HG02642 (cell line): ENCODE data around the gene MUC6.

ENCODE experiments used
- ATAC-seq: cut with Tn5 transposase; IDR thresholded peaks from one replicate; pipeline ENCODE4 v1.9.1; 2021; ENCODE audit warnings: mild to moderate bottlenecking; ENCODE audit not compliant: unreplicated experiment, poor library complexity

The MUC6 gene

DNA sequence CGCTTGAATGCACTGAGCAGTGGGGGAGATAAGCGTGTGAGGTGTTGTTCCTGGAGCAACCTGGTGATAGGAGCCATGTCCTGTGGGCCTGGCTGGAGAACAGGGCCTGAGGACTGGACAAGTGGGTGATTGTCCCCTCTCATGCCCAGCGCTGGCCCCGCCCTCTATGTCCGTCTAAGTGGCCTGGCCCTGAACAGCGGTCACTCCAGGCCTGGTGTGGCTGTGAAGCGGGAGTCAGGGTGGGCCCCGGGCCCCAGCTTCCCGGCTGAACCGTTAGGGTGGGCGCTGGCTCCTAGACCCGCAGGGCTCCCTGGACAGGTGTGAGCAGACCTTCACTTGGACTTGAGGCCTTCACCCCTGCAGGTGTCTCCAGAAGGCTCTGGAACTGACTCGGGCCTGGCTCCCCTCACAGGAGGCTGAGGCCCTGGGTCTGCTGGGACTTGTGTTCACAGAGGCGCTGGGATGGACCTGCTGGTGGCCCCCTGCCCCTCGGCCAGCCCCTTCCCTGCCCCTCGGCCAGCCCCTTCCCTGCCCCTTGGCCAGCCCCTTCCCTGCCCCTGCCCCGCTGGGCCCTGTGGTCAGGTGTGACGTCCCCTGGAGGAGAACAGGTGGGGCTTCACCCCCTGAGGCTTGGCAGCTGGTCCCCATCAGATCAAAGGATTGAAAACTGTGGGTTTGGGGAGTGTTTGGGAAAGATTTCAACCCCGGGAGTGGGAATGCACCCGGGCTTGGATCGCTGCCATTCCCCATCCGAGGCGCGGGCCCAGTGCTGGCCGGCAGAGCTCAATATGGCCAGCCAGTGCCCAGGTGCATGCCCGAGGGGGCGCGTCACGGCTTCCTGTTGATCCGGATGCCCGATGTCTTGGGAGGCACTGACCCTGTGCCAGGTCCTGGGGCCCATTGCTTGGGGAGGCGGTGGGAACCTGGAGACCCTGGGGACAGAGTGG lies 3.2 kb upstream of the MUC6 start:
- no peak for ATAC-seq

- ATAC-seq: no peak
Measured at GRCh38 chr11:1038921-1039320, 2.4 kb upstream of the MUC6 start.

- ATAC-seq: no peak
Measured at GRCh38 chr11:1038361-1038760, 1.8 kb upstream of the MUC6 start.

DNA sequence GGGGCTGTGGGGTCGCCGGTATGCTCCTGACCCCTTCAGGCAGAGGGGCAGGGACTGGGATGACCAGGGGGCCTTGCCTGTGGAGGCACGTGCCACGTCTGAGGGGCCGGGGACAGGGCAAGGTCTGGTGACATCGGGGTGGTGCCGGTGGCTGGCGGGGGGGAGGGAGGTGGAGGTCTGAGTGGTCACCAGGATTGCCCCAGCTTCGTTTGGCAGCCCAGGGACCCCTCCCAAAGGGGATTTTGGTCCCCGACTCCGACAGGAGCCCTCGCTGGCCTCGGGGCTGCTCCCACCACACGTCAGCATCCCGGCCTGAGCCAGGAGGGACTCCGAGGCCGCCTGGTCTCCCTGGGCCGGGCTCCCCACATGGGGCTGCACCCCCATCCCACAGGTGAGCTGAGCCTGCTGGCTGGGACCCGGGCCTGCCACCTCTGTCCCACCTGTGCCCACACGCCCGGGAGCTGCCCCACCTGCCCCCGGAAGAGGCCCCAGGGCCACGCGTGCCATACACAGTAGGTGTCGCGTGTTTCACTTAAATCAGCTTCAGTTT lies 1.1 kb upstream of the MUC6 start:
- ATAC-seq: no peak

GRCh38 chr11:1036931-1037330 lies 413 bp upstream of the MUC6 start:
- ATAC-seq: no peak

DNA sequence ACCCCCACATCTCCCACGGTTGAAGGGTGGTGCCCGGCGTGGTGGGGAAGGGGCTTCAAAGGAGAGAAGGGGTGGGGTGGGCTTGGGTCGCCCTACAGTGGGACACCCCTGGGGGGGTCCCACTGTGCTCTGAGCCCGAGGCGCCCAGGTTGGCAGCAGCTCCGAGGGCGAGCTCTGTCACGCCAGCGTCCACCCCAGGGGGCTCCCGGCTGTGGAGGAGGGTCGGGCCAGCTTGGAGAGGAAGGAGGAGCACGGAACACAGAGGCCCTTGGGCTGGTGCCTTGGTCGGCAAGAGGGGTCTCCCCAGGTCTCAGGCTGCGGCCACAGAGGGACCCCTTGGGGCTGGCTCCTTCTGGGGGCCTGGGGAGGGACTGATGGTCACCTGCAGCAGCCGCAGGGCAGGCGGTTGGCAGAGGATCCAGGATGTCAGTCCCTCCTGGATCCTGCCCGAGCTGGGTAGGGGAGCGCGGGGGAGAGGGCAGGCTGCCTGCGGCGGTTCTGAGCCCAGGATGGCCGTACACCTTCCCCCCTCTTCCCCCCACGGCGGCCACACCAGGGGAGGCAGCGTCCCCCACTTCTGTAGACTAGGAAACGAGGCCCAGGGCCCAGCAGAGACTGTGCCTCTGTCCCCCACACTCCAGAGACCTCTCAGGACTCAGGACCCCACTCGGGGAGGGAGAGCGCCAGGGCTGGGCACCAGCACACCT lies 788 bp downstream of the MUC6 start:
- ATAC-seq: no peak

GRCh38 chr11:1034456-1035295 lies 1.8 kb downstream of the MUC6 start:
- no peak for ATAC-seq

DNA sequence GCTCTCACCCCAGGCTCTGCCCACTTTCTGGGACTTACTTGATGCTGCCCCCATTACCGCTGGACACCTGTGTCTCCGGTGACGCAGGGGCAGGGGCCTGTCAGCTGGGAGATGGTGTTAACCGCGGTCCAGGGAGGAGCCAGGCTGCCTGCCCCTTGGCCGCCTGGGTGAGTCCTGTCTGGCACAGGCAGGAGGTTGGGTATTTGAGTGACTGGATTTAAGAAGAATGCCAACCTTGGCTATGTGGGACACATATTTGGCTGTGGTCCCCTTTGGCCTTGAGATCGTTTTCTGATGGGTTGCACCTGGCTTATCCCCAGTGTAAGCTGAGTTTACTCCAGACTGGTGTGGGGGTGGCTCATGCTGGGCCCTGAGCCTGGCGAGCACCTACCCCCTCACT lies 2.5 kb downstream of the MUC6 start:
- ATAC-seq: no peak

- ATAC-seq: no peak
Measured at GRCh38 chr11:1033016-1033798, 3.3 kb downstream of the MUC6 start.

- no peak for ATAC-seq
Measured at GRCh38 chr11:1032310-1032891, 4.1 kb downstream of the MUC6 start.

DNA sequence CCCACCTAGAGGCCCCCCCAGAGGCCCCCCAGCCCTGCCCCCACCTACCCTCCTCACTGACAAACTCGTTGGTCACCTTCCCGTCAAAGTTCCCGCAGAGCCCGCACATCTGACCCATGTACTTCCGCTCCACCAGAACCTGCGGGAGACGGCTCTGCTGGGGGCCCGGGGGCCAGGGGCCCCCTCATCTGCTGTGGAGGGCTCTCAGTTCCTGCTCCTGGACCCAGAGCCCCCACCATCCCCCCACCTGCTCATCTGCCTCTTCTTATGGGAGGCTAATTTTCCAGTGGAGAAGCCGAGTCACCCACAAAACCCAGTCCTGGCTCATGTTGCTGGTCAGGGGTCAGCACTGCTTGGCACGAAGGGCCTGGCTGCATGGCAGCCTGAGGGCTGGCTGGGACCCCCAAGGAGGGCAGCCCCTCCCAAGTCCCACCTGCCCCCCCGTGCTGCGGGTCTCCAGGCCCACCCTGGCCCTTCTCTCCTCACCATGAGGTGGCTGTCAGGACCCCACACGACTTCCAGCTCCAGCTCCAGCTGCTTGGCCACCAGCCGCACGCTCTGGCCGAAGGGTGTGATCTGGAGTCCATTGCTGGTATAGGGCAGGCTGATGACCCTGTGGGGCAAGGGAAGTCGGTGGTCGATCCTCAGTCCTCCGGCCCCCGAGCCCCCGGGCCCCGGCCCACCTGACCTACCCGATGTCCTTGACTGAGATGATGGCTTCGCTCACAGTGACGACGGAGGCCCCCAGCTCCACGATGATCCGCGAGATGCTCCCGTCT lies 5.2 kb downstream of the MUC6 start:
- no peak for ATAC-seq

DNA sequence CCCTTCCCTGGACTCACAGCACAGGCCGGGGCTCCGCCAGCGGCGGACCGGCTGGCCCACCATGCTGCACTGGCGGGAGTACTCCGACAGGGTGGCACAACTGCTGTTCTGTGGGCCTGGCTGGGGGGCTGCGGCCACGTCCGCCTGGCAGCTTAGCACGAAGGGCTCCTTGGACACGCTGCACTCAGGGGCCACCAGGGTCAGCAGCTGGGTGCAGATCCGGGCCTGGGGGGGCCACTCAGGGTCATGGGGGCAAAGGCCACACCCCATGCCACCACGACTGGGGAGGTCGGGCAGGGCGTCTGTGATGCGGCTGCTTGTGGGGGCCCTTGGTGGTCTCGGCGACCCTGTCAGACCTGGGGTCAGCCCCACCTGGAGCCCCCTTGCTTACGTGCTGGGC lies 6.0 kb downstream of the MUC6 start:
- ATAC-seq: no peak

GRCh38 chr11:1030086-1030485 lies 6.4 kb downstream of the MUC6 start:
- no peak for ATAC-seq

GRCh38 chr11:1029654-1030053 lies 6.9 kb downstream of the MUC6 start:
- no peak for ATAC-seq

DNA sequence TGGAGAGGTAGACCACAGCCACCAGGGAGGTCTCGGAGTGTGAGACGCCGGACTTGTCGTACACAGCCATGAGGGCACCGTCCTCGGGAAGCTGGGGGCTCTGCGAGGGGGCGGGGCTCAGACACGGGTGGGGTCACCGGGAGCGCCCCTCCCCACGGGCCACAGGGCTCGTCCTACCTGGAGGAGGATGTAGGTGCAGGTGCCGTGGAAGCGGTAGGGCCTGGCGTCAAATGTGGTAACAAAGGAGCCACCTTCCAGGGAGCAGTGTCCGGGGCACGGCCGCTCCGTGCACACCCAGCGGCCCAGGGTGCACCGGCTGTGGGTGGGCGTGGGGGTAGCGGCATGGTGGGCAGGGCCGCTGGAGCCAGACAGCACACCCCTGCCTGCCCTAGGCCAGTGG lies 7.5 kb downstream of the MUC6 start:
- ATAC-seq: no peak

DNA sequence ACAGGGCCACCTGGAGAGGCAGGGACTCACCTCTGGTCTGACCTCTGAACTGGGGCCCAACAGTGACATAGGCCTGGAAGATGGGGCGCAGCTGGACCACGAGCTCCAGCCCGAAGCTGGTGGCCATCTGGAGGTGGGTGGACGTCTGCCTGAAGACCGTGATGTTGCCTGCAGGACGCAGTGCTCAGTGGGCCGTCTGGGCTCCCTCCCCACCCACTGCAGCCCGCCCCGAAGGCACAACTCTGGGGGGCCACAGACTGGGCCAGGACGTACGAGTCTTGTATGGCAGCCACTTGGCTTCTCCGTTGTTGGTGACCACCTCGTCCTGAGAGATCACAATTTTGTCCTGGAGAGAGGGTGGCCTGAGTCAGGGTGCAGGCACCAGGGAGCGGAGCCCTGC lies 7.9 kb downstream of the MUC6 start:
- ATAC-seq: no peak

GRCh38 chr11:1028291-1028540 lies 8.3 kb downstream of the MUC6 start:
- no peak for ATAC-seq

DNA sequence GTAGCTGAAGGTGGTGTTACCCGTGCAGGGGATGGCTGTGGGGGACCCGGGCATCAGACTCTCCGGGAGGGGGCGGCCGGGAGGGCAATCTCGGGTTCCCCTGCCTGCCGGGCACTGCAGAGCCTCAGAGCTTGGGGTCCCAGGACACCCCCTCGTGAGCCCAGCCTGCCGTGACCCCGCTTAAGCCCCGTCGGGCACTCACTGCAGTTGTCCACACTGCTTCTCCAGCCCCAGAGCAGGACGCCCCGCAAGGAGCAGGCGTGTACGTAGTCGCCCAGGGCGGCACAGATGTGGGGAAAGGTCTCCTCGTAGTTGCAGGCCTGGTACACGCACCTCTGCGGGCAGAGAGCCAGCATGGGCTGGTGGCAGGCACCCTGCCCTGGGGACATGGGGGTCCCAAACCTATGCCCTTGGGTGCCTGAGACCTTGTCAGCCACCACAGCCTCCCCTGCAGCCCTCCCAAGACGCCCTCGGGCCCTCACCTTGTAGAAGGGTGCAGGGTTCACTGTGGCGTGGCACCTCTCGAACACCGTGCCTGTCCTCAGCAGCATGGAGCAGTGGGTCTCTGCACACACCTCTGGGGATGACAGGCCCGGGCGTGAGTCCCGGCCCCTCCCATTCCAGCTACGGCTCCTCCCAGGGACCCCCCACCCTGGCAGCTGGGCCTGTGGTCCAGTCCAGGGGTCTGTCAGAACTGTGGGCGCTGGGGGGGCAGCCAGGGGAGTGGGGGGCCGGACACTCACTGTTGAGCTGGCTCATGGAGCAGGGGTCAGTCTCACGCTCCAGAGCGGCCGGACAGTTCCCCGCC lies 8.8 kb downstream of the MUC6 start:
- no peak for ATAC-seq
